HG03139 (cell line): Measurements from ENCODE around the gene TCIRG1.
"Not testable (repeated sequence)": the region's sequence is repeated elsewhere in the genome, so short reads cannot be mapped to it uniquely, and the experiment has no call there.

ENCODE experiments used
- ATAC-seq: cut with Tn5 transposase; IDR thresholded peaks from one replicate; pipeline ENCODE4 v1.9.1; 2021; ENCODE audit not compliant: unreplicated experiment

TCIRG1 gene, protein sequence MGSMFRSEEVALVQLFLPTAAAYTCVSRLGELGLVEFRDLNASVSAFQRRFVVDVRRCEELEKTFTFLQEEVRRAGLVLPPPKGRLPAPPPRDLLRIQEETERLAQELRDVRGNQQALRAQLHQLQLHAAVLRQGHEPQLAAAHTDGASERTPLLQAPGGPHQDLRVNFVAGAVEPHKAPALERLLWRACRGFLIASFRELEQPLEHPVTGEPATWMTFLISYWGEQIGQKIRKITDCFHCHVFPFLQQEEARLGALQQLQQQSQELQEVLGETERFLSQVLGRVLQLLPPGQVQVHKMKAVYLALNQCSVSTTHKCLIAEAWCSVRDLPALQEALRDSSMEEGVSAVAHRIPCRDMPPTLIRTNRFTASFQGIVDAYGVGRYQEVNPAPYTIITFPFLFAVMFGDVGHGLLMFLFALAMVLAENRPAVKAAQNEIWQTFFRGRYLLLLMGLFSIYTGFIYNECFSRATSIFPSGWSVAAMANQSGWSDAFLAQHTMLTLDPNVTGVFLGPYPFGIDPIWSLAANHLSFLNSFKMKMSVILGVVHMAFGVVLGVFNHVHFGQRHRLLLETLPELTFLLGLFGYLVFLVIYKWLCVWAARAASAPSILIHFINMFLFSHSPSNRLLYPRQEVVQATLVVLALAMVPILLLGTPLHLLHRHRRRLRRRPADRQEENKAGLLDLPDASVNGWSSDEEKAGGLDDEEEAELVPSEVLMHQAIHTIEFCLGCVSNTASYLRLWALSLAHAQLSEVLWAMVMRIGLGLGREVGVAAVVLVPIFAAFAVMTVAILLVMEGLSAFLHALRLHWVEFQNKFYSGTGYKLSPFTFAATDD

DNA sequence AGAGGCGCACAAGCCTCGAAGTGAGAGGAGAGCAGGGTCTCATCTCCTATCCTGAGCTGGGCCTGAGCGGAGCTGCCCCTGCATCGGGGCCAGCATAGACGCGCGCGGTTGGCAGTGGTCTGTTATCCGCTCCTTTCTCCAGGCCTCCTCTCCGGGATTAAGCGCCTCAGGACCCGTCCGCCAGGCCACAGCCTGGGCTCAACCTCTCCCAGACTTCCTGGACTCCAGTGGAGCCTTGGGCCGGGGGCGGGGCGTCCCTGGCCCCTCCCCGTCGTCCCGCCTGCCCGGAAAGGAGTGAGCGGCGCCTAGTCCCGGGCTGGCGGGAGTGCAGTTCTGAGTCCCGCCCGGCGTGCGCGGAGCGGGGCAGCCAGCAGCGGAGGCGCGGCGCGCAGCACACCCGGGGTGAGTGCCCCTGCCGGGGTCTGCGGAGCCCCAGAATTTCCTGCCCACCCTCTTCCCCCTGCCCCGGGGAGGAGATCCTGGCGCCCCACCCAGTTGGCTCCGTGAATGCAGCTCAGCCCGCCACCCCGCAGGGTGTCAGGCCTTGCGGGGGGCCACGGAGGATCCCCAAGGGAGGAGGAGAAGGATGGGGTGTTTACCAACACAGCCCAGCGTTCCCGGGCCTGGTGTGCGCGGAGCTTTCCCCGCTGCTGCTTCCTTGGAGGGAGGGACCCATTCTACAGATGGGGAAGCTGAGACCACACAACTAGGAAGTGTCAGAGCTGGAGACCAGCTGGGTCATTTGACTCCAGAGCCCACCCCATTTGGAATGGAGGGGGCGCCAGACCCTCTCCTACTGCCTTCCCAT, at the start of gene TCIRG1:
Gene TCIRG1 (plus strand): TSS at position 308 of the 808 bp plus-strand sequence. CDS start 2,247 bp downstream, outside the sequence.
- ATAC-seq = no peak

DNA sequence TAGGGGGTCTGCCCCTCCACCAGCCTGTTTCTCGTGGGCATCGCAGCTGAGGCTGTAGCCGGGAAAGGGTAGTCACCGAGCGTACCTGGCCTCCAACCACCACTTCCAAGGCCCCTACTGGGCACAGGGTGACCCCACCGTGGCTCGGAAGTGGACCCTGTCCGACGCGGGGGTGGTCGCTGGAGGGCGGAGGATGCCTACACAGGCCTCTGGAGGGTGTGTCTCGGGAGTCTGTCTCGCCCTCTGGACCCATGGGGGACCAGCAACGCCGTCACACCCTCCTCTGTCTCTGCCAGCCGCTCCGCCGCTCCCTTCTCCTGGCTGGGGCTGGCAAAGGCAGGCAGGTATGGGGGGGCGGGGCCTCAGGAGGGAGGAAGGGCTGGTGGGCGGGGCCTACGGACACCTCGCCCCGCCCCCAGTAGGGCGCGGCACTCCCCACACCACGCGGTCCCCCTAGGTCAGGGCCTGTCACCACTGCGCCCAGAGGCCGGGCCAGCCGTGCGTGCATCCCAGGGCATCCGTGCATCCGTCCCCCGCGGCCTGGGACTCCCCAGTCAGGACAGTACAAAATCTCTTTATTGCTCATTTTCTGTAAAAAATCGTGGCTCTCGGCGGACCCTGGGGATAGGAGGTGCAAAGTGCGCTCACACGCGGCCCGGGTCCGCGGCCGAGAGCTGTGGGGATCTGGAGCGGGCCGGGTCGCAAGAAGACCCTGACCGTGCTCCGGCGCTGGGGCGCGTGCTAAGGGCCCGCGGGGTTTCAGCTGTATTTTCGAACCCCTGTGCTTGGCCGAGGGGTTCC, 48.1 kb upstream of the TCIRG1 start:
- ATAC-seq = not testable (repeated sequence)

DNA sequence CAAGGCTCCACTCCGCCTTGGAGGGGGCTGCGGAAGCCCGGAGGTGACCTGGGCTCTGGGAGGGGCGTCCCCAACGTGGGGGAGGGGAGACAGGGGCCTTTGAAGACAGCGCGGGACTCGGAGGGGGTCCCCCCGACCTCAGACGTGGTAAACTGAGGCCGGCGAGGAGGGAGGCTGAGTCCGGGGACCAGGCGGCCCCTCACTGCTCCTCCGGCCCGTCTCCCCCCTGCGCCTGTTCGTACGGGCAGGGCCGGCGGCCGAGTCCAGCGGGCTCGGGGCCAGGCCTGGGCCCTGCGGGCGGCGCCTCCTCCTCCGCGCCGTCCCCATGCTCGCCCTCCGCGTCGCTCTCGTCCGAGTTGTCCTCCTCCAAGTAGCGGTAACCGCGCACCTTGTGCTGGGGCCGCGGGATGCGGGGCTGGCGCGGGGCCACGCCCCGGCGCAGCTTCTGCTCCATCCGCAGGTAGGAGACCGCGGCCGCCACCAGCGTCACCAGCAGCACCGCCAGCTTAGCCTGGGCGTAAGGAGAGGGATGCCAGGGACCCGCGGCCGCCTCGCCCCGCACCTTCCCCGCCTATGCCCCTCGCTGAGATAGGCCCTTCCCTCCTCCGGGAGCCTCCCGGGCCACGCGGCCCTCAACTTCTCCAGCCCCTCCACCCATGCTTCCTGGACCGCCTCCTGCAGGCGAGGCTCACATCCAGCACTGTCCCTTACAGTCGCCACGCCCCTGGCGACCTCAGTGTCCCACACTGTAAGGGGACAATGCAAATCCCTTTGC, 47.3 kb upstream of the TCIRG1 start:
- not testable (repeated sequence) for ATAC-seq

DNA sequence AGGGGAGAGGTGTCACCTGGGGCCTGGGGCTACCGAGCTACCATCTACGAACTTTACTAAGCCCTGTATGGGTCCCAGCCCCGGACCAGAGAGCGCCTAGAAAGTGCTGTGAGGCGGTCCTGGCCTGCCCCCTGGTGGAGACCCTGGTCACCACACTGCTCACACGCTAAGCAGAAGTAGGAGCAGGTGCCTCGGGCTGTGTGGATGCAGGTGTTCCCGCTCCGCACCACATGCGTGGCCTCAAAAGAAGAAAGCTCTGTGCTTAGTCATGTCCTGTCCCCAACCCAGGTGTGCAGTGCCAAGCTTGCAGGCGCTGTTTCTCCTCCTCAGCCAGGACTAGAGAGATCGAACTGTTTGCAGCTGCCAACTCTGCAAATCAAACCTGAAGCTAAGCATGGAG, 45.0 kb upstream of the TCIRG1 start:
- ATAC-seq = not testable (repeated sequence)

DNA sequence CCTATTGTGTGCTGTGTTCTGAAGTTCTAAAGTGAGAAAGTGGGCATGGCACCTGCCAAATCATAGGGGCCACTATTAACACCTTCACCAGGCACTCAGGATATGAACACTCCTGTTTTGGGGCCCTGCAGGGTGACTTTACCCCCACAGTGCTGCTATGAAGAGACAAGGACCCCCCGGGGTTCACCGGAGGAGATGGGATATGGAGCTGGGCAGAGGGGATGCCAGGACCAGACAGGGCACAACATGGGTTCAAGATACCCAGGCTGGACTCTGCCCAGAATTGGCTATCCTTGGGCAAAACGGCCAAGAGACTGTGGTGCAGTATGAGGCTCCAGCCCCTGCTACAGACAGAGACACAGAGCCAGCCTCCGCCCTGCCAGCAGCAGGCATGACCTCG, 44.4 kb upstream of the TCIRG1 start:
- ATAC-seq = not testable (repeated sequence)

DNA sequence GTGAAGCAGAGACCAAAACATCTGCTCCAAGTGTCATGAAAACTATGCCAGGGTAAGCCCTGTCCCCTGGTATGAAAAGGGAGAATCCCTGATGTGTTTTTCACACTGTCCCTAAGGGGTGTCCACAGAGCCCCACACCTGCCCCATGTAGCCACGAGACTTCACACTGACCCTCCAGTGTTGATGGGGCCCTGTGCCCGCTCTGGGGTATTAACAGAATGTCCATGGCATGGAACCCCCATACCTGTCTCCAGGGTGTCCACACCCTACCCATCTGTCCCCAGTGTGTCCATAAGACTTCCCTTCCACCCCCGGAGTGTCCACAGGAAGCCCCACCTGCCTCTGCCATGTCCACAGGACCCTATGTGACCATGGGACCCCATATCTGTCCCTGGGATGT, 43.7 kb upstream of the TCIRG1 start:
- ATAC-seq = not testable (repeated sequence)

DNA sequence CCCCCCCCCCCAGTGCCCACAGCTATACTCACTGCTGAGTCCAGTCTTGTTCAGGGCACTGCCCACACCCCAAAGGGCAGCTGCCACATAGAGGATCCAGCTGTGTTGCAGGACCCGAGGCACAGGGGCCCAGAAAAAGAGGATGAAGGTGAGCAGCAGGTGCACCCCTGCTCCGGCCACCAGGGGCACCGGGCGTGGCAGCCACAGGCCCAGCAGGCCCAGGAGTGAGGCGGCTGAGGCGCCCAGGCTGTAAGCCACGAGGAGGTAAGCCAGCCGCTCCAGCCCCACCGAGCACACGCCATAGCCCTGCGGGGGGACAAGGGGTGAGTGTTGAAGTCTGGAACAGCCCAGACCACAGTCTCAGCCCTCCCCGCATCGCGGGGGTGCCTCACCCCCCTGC, 43.2 kb upstream of the TCIRG1 start:
- ATAC-seq = not testable (repeated sequence)

DNA sequence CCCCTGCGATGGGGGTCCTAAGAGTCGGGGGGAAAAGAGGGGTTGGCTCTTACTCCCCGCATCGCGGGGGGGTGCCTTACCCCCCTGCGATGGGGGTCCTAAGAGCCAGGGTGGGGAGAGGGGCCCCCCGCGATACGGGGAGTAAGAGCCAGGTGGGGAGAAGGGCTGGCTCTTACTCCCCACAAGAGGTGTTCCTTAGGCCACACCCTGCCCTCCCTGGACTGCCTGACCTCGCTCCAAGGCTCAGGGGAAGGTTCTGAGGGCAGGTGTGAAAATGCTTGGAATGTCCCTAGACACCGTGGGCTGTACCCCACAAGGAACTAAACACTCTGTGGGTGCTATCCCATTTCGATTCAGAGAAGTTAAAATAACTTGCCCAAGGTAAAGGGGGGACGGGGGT, 42.8 kb upstream of the TCIRG1 start:
- no peak for ATAC-seq

DNA sequence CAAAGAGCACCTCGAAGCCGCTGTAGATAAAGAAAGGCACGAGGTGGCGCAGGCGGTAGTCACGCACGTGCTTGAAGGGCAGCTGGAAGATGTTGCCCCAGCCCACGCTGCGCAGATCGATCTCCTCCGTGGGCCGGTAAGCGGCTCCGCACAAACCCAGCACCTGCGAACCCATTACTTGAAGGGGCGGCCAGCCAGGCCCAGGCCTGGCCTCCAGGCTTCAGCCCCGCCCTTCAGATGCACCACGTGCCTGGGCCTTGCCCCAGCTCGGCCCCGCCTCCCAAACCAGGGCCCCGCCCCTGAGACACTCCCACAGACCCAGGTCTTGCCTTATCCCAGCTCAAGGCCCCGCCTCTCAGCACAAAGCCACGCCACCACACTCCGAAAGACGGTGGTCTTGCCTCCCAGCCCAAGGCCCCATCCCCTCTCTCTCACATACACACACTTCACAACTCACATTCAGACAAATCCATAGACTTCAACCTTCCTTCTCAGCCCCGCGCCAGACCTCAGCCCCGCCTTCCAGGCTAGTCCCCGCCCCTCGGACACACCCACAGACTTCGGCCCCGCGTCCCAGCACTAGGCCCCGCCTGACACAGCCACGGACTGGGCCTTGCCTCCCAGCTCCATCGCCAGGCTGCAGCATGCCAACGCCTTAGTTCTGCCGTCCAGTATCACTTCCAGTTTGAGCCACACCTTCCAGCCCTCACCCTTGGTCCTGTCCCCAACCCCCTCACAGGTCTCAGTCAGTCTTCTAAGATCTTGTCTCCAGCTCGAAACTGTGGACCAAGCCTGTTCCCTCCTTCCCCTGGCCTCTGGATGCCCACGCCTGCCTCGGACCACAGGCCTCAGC, 42.0 kb upstream of the TCIRG1 start:
- no peak for ATAC-seq

DNA sequence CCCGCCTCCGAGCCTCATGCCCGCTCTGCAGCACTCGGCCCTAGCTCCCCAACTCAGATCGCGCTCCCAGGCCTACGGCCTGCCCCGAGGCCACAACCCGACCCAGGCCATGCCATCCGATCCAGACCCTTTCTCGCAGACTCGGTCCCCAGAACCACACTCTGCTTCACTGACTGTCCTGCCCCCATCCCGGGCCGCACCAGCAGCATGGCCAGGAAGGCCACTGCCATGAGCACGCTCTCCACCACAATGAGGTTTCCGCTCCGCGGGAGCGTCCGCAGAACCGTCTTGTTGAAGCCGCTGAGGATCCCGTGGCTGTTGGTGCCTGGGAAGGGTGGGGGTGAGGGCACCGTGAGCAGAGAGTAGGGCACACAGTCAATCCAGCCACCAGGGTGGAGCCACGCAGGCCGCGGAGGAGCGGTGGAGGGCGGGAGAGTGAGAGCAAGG, 41.3 kb upstream of the TCIRG1 start:
- no peak for ATAC-seq

DNA sequence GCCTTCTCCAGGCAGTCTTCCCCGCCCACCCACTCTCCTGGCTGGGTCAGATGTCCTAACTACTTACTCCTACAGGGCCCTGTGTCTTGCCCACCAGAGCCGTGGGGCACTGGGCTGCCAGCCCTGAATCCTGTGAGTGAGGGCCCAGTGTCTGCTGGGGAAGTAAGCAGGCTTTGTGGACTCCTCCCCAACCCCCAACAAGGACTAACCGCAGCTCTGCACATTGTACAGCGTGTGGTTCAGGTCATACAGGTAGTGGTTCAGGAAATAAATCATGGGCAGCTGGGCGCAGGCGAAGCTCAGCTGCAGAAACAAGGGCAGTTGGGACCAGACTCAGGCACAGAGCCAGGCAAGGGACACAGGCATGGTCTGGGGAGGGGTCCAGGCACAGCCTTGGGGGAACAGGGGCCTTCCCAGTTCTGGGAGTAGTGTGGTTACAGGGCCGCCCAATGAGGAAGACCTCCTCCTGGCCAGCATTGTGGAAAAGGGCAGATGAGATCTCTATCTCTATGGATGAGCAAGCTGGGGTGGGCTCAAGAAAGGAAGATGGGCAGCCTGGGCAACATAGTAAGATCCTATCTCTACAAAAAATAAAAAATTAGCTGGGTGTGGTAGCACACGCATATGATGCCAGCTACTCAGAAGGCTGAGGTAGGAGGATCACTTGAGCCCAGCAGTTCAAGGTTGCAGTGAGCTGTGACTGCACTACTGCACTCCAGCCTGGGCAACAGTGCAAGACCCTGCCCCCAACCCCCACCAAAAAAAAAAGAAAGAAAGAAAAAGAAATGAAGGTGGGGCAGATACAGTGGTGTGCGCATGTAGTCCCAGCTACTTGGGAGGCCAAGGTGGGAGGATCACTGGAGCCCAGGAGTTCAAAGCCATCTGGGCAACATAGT, 40.4 kb upstream of the TCIRG1 start:
- ATAC-seq = no peak

DNA sequence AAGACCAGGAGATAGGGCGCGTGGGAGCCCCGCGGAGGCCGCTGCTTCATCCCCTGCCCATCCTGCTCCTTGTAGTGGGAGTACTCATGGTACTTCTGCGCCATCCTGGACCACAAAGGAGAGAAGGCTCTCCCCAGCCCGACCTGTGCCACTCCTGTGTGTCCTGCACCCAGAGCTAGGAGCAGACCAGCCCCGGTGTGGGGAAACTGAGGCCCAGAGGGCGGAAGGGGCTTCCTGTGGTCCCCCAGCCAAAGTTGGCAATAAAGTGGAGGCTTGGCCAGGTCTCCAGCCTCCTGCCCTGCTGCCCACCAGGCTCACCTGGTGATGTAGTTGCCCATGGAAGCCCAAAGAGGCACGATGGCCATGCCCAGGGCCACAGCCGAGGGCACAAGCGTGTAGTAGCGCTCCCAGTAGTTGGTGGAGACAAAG, 39.6 kb upstream of the TCIRG1 start:
- no peak for ATAC-seq

DNA sequence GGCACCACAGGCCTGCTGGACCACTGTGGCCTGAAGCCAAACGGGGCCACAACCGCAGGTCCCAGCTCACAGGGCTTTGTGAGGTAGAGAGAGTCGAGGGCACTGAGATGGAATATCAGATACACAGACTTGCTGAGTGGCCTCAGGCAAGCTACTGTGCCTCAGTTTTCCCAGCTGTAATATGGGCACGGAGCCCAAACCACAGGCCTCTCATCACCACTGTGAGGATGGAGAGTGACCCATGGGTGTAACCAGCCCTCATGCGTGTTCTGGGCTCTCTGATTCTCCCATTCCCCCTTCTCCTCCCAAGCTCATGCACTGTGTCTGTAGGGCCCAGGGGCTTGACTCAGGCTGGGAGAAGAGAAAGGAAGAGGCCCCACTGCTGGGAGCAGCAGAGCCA, 39.1 kb upstream of the TCIRG1 start:
- no peak for ATAC-seq

DNA sequence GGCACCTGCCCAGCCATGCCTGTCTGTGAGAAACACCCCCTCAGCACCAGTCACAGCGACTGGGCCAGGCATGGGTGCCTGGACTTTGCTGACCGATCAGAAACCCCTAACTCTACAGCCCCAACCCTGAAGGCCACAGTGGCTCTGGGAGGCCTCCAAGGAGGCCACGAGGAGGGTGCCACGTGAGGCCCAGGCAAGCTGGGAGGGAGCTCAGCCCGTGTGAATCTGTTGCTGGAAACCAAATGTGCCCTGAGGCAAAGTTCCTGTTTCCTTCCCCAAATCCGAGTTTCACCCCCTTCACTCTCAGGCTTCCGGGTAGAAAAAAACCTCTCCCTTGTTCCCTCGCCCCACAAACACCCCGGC, 36.3 kb upstream of the TCIRG1 start:
- peak; percentile 19 for ATAC-seq

DNA sequence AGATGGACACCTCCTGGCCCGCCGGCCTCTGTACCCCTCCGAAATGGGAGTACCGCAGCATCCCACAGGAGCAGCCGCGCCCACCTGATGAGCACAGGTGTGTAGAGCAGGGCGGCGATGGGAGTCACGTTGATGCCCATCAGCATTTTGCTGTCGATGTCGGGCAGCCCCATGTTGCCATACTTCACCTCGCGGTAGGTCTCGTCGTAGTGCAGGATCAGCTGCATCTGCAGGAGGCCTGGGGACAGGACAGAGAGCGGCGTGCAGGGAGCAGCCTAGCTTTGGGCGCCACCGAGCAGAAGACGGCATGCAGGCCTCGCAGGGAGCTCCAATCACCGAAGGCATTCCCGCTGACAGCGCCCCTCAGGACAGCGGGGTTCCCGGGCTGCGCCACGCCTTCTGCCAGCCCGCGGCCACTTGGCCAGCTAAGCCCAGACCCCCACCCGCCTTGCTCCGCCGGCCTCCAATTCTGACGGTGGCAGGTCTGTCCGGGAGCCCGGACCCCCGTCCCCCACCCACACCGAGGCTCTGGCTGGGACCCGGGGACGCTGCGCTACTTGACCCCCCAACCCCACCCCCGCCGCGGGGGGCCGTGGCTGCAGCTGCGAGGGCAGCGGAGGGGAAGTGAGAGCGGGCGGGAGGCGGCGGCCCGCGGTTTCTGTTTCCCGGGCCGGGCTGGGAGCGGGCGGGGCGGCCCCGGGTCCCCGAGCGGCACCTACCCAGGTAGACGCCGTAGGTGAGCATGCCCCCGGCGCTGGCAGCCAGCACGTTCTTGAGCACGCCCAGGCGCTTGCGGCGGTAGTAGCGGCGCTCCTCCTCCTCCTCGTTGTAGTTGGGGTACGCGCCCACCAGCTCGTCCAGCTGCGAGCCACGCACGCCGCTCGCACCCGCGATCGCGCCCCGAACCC, 35.6 kb upstream of the TCIRG1 start:
- peak; percentile 25 for ATAC-seq

DNA sequence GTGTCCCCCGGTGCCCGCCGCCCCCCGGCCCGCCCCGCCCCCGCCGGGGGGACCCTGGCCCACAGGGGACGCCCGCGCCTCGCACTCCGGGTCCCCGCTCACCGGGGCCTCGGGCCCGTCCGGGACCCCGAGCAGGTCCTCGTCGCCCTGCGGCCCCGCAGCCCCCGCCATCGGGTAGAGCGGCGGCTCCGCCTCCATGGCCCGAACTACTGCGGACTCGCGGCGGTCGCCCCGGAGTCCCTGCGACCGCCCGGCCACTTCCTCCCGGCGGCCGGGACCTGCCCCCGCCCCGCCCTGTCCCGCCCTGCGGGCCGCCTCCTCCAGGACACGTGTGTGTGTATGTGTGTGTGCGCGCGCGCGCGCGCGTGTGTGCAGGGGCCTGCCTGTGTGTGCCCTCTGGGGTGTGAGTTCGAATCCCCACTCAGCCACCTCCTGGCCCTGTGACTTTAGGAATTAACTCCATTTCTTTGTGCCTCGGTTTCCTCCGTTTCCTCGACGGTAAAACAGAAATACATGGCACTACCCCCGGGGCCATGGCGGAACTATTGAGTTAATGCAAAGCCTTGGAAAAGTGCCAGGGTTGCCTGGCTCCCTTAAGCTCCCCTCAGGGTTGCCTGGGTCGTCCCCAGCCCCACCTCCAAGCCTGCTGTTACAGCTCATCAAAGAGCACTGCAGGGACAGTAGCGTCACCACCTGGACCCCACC, 34.8 kb upstream of the TCIRG1 start, which contains the start of gene UNC93B1:
Gene UNC93B1 (minus strand): TSS at position 252 of the 705 bp plus-strand sequence. CDS start 54 bp downstream, at position 198.
- peak; percentile 57 for ATAC-seq
